ENCODE measurements around the gene TRIP12.
"Not testable (repeated sequence)": the region's sequence is repeated elsewhere in the genome, so short reads cannot be mapped to it uniquely, and the experiment has no call there.

Gene TRIP12

DNA sequence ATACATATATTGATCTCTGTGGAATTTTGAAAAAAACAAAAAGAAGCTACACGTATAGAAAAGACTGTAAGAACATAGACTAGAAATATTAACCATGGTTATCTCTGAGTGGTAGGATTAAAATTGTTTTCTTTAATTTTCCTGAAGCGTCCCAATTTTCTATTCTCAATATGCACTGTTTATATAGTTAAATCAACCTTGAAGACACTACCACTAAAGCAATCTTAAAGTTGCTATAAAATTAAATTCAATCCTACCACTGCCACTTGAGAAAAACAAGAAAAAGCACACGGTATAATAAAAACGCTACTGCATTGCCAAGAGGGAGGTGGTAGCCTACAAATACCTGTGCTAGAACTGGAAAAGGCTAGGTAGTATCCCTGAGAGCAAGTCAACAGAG, 47.2 kb downstream of the TRIP12 start:
- DNase-seq (ENCODE audit: low spot score): no peak

DNA sequence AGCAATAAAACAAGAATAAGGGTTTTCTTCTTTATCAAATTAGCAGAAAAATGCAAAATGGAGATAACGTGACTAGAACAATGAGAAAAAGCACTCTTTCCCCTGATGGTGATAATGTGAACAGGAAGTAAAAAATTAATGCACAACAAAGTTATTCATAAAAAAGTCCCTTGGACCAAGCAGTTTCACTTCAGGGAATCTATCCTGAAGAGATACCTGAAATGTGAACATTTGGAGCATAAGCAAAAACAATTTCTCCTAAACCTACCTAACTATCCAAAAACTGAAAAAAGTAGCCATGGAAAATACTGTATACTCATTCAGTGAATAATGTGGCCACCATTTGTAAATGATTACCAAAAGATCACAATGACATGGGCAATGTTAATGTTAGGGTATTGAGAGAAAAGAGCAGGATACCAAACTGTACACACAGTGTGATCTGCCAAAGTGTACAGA, 48.7 kb downstream of the TRIP12 start:
- no peak for DNase-seq (ENCODE audit: low spot score)

DNA sequence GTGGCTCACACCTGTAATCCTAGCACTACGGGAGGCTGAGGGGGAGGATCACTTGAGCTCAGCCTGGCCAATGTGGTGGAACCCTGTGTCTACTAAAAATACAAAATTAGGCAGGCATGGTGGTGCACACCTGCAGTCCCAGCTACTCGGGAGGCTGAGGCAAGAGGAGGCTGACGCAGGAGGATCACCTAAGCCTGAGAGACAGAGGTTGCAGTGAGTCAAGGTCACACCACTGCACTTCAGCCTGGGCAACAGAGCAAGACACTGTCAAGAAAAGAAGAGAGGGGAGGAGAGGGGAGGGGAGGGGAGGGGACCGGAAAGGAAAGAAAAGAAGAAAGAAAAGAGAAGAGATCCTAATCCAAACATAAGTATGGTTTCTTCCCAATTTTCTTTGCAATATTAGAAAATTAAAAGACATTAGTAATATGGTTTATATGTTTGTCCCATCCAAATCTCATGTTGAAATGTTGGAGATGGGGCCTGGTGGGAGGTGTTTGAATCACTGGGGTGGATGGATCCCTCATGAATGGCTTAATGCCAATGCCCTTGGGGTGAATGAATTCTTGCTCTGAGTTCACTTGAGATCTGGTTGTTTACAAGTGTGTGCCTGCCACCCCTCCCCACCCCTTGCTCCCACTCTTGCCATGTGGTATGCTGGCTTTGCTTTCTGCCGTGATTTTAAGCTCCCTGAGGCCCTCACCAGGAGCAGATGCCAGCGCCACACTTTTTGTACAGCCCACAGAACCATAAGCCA, 50.7 kb downstream of the TRIP12 start:
- no peak for DNase-seq (ENCODE audit: low spot score)

DNA sequence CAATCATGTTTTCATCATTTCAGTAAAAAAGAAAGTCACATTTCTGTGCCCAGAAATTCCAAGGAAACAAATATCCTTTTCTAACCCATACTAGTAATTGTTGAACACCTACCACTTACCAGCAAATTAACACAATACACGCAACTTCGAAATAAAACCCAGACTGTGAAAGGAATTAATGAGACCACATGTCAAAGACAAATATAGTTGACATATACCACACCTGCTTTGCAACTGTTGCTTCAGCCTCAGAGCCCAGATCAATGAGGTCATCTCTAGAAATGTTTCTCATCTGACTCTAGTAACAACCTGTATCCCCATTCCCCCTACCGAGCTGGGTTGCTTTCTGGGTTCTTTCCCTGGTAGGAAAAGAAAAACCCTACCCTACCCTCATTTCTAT, 52.6 kb downstream of the TRIP12 start:
- DNase-seq (ENCODE audit: low spot score): no peak

DNA sequence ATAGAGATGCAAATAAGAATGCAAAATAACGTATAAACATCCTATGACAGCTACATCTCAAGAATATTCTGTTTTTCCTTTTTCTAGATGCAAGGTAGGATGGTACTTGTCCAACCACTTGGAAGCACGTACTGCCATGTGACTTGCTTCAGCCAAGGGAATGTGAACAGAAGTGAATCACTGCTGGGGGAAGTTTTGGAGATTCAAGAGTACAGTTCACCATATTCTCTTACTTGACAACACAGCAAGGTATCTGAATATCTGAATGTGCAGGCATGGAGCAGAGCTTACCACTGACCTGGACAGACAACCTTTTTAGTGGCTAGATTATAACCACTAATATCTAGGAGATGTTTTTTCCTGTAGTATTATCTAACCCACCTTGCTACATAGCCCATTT, 53.0 kb downstream of the TRIP12 start:
- no peak for DNase-seq (ENCODE audit: low spot score)

DNA sequence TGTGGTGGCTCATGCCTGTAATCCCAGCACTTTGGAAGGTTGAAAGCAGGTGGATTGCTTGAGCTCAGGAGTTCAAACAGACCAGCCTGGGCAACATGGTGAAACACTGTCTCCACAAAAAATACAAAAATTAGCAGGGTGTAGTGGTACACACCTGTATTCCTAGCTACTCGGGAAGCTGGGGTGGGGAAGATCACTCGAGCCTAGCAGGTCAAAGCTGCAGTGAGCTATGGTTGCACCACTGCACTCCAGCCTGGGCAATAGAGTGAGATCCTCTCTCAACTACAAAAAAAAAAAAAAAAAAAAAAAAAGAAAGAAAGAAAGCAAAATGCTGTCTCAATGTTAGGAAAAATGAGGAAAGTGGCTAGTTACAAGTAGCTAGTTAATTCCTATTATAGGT, 56.8 kb downstream of the TRIP12 start:
- DNase-seq (ENCODE audit: low spot score): no peak

DNA sequence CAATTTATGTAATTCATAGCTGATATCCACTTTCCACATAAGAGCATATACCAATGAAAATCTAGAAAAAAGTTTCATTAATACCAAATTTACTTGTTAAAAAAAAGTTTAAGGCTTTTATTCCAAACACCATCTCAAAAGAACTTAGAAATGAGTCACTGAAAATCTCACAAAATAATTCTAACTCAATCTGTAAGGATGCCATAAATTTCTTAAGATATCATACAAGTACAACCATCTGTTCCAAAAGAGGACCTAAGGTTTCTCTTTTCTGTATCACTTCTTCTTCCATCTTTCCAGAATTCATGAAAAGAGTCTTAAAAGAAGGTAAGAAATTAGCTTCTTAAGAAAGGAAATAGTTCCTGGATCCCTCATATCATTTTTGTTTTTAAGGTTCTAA, 60.4 kb downstream of the TRIP12 start:
- DNase-seq (ENCODE audit: low spot score): no peak

DNA sequence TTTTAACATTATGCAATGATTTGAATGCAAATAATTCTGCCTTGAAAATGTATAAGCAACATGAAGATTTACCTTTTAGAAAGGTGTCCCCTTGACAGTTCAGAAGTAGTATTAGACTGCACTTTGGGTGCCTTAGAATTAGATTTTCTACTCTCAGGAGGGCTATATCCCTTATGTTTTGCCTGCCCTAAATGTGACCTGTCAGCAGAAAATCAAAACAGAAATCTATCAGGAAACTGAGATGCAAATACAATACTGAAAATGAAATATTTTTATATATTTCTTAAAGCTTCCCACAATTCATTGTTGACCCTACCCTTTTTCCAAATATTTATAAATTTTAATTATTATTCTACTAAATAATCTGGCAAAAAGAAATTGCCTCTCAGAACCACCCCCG, 61.5 kb downstream of the TRIP12 start:
- no peak for DNase-seq (ENCODE audit: low spot score)

DNA sequence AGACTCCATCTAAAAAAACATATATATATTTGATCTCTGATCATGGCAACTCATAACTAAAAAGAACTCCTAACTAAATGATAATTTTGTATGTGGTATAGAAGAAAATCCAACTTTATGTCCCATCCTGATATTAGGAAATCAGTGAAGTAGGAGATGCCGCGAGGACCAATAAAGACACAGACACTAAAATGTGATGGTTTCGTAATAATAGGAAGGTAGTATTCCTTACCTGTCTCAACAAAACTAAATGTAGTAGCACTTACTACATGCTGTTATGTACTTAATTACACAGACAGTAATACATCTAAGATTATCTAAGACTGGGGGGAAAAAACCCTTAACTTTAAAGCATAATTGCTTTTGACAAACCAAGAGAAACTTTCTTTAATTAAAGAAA, 63.5 kb downstream of the TRIP12 start:
- DNase-seq (ENCODE audit: low spot score): no peak

DNA sequence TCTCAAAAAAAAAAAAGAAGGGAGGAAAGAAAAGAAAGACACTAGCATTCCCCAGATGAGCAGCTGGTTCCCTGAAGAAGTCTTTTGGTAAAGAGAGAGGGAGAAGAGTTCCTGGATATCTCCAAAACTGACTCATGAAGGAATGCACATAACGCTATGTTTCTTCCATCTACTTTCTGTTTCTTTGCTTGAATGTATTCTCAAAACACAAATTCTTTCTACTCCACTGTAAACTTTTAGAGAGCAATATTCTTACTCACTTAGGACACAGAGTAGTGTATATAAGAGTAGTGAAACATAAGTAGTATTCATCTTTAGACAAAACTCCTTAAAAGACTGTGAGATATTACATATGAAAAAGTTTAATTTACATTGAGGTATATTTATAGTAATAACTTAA, 64.2 kb downstream of the TRIP12 start:
- DNase-seq (ENCODE audit: low spot score): no peak

DNA sequence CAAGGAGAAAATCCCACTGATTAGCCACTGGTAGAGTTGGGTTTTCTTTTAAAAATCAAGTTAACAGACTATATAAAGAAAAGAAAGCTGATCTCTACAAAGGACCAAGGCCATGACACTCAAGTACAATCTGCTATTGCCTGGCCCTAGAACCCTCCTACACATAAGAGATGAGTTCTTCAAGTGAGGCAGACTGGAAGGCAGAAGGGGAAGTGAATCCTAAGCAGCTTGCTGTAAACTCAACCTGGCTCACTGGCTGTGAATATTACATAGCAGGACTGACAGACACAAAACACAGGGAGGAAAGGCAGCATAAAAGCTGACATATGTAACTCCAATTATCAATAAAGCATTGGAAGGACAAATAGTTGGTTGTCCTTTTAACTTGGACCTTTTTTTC, 65.4 kb downstream of the TRIP12 start:
- no peak for DNase-seq (ENCODE audit: low spot score)

DNA sequence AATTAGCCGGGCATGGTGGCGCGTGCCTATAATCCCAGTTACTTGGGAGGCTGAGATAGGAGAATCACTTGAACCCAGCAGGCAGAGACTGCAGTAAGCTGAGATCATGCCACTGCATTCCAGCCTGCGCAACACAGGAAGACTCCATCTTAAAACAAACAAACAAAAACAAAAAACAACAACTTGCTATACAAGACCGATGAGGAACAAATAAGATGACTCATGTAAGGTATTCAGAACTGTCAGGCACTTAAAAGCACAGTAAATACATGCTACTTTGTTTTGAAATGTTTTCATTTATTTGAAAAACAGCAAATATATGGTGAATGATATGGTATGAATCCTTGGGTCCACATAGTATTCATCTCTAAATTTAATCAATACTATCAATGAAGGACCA, 66.7 kb downstream of the TRIP12 start:
- no peak for DNase-seq (ENCODE audit: low spot score)

DNA sequence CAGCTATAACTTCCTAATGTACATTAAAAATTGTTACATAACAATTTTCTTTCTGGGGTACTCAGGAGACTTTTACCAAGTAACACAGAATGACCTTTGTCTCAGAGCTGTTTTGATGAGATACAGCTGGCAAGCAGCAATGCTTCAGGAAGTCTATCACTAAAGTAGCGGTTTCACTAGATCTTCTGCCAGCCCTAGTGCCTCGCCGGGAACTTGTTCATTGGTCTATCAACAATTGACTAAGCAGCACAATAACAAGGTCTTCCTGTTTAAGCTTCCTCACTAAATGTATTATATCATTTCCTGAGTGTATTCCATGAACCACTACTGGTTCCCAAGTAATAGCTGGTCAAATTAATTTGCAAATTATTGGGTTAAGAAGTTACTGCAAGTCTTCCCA, 69.2 kb downstream of the TRIP12 start:
- DNase-seq (ENCODE audit: low spot score): no peak

DNA sequence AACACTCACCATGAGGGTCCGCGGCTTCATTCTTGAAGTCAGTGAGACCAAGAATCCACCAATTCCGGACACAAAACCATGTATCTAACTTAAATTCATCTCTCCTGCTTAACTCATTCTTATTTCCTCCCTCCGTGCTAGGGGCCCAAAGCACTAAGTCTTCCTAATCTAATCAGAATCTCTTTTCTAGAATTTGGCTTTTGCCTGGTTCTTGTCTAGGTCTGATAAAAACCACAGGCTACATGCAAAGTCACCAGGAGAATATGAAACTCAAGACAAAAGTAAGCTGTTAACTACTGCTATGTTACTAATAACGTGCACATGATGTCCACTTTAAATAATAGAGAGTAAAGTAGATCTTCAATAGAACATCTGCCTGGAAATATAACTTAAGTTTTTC, 69.9 kb downstream of the TRIP12 start:
- DNase-seq (ENCODE audit: low spot score): no peak

DNA sequence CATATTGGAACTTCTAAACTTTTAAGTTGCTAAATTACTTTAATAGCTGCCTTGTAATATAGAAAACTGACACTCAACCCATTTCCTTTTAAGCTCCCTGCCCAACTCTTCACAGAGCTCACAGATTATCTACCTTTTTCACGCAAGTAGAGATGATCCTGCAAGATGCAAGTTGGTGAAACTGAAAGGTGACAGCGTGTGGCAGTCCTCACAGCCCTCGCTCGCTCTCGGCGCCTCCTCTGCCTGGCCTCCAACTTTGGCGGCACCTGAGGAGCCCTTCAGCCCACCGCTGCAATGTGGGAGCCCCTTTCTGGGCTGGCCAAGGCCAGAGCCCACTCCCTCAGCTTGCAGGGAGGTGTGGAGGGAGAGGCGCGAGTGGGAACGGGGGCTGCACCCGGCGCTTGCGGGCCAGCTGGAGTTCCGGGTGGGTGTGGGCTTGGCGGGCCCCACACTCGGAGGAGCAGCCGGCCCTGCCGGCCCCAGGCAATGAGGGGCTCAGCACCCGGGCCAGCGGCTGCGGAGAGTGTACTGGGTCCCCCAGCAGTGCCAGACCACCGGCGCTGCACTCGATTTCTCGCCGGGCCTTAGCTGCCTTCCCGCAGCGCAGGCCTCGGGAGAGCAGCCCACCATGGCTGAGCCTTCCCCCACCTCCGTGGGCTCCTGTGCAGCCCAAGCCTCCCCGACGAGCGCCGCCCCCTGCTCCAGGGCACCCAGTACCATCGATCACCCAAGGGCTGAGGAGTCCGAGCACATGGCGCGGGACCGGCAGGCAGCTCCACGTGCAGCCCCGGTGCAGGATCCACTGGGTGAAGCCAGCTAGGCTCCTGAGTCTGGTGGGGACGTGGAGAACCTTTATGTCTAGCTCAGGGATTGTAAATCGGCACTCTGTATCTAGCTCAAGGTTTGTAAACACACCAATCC, 71.2 kb downstream of the TRIP12 start:
- DNase-seq (ENCODE audit: low spot score): not testable (repeated sequence)

DNA sequence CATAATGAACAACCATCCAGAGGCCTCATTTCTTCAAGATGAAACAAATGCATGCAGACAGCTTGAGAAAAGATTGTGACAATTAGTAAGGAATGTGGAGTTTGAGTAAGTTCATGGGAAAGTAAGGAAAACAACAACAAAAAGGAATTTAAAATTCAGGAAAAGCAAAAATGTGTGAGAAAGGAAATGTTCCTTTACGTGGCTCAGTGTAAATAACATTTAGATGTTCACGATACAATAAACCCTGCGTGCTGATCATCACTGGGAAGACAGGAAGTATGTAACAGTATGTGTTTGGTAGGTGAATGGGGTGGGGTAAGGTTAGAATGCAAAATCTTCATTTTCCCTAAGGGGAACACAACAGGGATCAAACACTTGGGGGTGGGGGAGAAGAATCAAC, 72.7 kb downstream of the TRIP12 start:
- DNase-seq (ENCODE audit: low spot score): no peak

DNA sequence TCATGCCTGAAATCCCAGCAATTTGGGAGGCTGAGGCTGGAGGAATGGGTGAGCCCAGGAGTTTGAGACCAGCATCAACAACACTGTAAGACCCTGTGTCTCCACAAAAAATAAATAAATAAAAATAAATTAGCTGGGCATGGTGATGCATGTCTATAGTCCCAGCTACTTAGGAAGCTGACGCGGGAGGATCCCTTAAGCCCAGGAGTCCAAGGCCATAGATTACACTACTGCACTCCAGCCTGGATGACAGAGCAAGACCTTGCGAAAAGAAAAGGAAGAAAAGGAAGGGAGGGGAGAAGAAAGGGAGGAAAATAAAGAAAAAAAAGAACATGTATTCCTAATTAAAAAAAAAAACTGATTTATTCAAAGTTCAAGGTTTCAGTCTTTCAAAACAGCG, 78.2 kb downstream of the TRIP12 start:
- DNase-seq (ENCODE audit: low spot score): no peak

DNA sequence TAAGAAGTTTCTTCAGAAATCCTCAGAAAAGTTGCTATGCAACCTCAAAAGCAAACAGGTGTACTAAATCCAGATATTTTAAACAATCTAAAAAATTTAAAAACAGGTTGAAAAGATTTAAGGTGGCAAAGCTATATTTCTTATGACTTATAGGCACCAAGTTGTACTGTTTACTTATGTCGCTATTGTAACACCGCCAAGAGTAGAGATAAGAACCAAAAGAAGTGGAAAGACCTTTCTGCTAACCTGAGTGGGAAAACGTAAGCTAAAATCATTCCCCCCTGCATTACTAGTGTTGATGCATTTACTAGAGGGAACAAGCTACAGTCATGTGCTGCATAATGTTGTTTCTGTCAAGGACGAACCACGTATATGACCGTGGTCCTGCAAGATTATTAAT, 83.1 kb downstream of the TRIP12 start:
- no peak for DNase-seq (ENCODE audit: low spot score)

DNA sequence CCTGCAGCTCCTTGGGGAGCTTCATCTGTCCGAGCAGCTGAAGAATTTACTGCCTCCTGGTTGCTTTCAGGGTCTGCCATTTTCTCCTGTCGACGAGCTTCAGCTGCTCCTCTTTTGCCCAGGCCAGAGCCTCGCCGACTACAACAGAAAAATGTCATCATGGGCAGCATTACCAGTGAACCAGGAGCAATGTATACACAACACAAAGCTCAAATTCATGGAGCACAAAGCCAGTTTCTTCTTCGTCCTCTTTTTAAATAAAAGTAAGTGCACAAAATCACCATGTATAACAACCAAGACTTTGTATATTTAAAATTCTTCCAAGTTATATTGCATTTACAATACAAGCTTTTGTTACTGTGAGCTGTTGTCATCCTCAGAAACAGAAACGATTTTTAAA, 85.0 kb downstream of the TRIP12 start:
- no peak for DNase-seq (ENCODE audit: low spot score)

DNA sequence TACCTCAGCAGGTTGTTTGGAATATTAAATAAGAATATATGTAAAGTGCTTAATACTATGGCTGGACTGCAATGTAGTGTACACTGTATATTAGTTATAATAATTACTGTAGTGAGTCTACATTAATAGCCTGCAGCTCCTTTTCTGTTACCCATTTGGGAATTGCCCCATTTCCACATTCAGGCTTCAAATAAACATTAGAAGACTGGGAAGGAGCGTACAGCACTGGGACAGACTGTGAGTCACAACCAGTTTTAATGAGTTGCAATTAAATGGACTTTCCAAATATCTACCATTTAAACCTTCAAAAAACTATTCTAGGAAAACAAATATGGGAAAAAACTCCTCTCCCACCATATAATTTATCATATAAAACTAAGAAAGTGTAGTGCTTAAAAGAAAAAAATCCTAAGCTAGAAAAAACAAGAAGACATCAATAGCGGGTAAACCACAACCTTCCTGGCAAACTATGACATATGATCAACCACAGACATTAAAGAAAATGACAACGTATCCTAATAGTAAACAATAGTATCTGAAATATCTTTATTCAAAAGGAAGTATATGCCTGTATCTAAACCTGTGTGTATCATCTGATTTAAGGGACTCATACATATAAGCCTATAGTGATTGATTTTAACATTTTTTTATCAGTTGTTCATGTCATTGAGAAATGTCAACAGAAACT, 86.1 kb downstream of the TRIP12 start:
- DNase-seq (ENCODE audit: low spot score): no peak

DNA sequence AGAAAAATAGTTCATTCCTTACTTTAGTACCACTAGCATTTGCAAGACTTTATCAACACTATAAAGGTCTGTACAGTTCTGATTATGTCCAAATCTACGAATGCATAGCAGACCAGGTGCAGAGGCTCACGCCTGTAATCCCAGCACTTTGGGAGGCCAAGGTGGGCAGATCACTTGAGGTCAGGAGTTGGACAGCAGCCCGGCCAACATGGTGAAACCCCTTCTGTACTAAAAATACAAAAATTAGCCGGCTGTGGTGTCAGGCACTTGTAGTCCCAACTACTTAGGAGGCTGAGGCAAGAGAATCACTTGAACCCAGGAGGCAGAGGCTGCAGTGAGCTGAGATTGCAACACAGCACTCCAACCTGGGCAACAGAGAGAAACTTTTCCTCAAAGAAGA, 87.4 kb downstream of the TRIP12 start:
- not testable (repeated sequence) for DNase-seq (ENCODE audit: low spot score)

DNA sequence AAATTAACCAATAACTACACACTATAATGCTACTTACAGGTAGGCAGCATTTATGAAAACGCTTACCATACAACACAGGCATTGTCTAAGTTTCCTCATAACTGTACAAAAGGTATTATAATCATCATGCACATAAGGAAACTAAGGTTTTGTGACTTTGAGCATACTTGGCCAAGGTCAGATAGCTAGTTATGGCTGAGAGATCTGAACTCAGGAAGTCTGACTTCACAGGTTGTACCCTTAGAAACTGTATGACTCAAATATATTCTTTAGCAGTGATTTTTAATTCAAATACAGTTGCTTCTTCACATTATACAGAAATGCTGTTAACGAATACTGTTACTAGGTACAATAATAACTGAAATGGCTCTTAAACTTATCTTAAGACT, 89.3 kb downstream of the TRIP12 start:
- DNase-seq (ENCODE audit: low spot score): no peak
